ENCODE results near the gene ZNF470. TPM values are rescaled to one million over a fixed set of nuclear protein-coding genes. Genes with fewer than 3 reads are reported as not detected.
A peak's percentile ranks its signal among the peaks of the same experiment; 100 is the strongest.

ZNF470 gene
- total RNA-seq, 1 donor from 2014 or later, result 2.9 TPM

GRCh38 chr19:56597696-56598095, 30.4 kb downstream of the ZNF470 start:
- intact Hi-C loops (cut with DNase I), result loop anchor here (5.0 kb wide), 1 partner anchor 75 kb away; the partner anchor contains the start of gene ZNF835
- no peak for DNase-seq (ENCODE audit: missing footprints)
- ATAC-seq, result no peak

GRCh38 chr19:56601375-56601774, 34.1 kb downstream of the ZNF470 start:
- intact Hi-C loops (cut with DNase I), result no loop called here
- ATAC-seq, result no peak
- no peak for DNase-seq (ENCODE audit: missing footprints)

DNA sequence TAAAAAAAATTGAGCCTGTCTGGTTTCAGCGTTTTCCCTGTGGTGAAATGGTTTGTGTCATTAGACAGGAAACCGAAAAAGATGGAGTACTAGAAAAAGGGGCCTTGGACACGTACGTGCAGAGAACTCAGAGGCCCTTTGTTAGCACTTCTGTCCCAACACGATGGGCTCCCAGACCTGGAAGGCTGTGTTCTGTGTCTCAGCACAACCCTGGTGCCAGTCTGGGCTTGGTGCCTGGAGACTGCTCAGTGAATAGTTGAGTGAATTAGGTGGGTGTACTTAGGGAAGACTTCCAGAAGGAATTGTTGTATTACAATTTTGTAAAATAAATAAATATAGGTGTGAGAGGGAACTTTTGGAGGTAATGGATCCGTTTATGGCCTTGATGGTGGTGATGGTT, 36.6 kb downstream of the ZNF470 start:
- ATAC-seq (no peak), DNase-seq (ENCODE audit: missing footprints) (no peak)
- intact Hi-C loops (cut with DNase I), result no loop called here

- ATAC-seq (no peak), DNase-seq (ENCODE audit: missing footprints) (no peak)
- intact Hi-C loops (cut with DNase I), result no loop called here
Observed at GRCh38 chr19:56608274-56608964, 41.2 kb downstream of the ZNF470 start.

DNA sequence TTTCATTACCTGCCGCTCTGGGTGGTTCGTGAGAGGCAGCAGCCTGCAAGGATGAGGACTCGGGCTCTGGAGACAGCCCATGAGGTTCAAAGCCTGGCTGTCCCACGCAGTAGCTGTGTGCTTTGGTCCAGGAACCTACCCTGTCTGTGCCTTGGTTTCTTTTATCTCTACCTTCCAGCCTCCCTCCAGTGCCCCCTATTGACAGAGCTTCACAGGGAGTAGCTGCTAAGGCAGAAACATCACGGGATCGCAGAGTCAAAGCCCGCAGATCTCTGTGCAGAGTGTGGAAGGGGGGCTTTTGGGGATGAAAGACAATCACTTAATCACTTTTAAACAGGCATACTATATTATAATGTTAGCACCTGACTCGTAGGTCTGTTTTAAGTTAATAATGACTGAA, 44.0 kb downstream of the ZNF470 start:
- ATAC-seq (no peak), DNase-seq (ENCODE audit: missing footprints) (no peak)
- intact Hi-C loops (cut with DNase I), result no loop called here

DNA sequence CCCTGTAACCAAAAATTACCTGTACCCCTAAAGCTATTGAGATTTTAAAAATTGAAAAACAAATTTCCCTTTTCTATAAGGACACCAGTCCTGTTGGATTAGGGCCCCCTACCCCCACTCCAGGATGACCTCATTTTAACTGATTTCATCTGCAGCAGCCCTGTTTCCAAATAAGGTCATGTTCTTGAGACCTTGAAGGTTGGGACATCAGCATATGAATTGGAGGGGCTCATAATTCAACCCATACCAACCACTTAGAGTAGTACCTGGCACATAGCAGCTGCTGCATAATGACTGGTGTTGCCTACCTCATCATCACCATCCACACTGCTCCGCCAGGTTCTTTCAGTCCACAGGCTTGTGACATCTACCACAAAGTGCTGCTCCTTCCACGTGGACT, 45.5 kb downstream of the ZNF470 start:
- ATAC-seq (no peak), DNase-seq (ENCODE audit: missing footprints) (no peak)
- intact Hi-C loops (cut with DNase I), result no loop called here

DNA sequence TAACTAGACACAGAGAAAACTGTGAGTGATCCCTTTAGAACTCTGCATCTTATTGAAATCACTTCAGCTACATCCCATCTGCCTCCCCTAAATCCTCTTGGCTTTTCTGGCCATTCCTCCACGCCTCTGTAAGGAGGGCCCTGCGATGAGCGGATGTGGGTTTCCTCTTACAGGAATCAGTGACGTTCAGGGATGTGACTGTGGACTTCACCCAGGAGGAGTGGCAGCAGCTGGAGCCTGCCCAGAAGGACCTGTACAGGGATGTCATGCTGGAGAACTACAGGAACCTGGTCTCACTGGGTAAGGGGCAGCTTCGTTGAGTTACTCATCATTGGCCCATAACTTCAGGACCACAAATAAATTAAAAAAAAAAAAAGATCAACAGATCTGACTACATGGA, 46.4 kb downstream of the ZNF470 start:
- intact Hi-C loops (cut with DNase I), result no loop called here
- DNase-seq (ENCODE audit: missing footprints) (no peak), ATAC-seq (no peak)

GRCh38 chr19:56617531-56617930, 50.3 kb downstream of the ZNF470 start:
- DNase-seq (ENCODE audit: missing footprints), result no peak
- intact Hi-C loops (cut with DNase I), result no loop called here

DNA sequence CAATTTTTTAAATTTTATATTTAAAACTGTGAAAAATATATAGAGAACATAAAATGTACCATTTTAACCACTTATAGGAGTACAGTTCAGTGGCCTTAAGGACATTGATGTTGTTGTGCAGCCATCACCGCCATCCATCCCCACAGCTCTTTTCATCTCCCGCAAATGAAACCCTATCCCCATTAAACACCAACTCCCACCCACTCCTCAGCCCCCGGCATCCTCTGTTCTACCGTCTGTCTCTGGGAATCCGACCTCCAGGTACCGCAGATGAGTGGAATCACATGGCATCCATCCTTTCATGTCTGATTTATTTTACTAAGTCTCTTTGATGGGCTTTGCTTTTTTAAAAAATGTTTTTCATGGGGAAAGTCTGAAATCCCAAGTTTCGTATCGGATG, 51.9 kb downstream of the ZNF470 start:
- ATAC-seq (no peak), DNase-seq (ENCODE audit: missing footprints) (no peak)
- intact Hi-C loops (cut with DNase I), result no loop called here

More at GRCh38 chr19:56617531-56617930, 50.3 kb downstream of the ZNF470 start:
- no peak for ATAC-seq

DNA sequence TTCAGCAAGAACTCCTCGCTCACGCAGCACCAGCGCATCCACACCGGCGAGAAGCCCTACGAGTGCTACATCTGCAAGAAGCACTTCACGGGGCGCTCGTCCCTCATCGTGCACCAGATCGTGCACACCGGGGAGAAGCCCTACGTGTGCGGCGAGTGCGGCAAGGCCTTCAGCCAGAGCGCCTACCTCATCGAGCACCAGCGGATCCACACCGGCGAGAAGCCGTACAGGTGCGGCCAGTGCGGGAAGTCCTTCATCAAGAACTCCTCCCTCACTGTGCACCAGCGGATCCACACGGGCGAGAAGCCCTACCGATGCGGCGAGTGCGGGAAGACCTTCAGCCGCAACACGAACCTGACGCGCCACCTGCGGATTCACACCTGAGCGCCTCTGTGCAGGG, 55.1 kb downstream of the ZNF470 start:
- DNase-seq (ENCODE audit: missing footprints), result no peak
- intact Hi-C loops (cut with DNase I), result no loop called here

GRCh38 chr19:56623006-56623405, 55.7 kb downstream of the ZNF470 start:
- ATAC-seq (no peak), DNase-seq (ENCODE audit: missing footprints) (no peak)
- intact Hi-C loops (cut with DNase I), result no loop called here

More for the DNA sequence above, 55.1 kb downstream of the ZNF470 start:
- no peak for ATAC-seq

- ATAC-seq (no peak), DNase-seq (ENCODE audit: missing footprints) (no peak)
- intact Hi-C loops (cut with DNase I), result no loop called here
Observed at GRCh38 chr19:56625708-56626107, 58.4 kb downstream of the ZNF470 start.

GRCh38 chr19:56633021-56633420, 65.8 kb downstream of the ZNF470 start:
- intact Hi-C loops (cut with DNase I), result no loop called here
- DNase-seq (ENCODE audit: missing footprints) (no peak), ATAC-seq (no peak)

GRCh38 chr19:56637976-56638555, 70.8 kb downstream of the ZNF470 start:
- intact Hi-C loops (cut with DNase I), result no loop called here
- DNase-seq (ENCODE audit: missing footprints), result peak; percentile 78
- peak; percentile 78 for ATAC-seq

Other genes with a start within 250 kb of the ZNF470 start
- gene ZNF582, start 173.9 kb upstream of the ZNF470 start, total RNA-seq, result 3.6 TPM
- 5.4 TPM for gene ZNF583, start 163.1 kb upstream of the ZNF470 start, total RNA-seq
- 7.0 TPM for gene ZNF667, start 90.1 kb upstream of the ZNF470 start, total RNA-seq
- gene ZNF471, start 59.6 kb upstream of the ZNF470 start, total RNA-seq, result 5.2 TPM
- gene ZFP28, start 28.5 kb upstream of the ZNF470 start, total RNA-seq, result 5.5 TPM
- 6.4 TPM for gene ZNF71, start 27.8 kb downstream of the ZNF470 start, total RNA-seq
- not detected for gene SMIM17, start 75.7 kb downstream of the ZNF470 start, total RNA-seq
- 7.3 TPM for gene ZNF835, start 104.3 kb downstream of the ZNF470 start, total RNA-seq

Measured in Right ventricle myocardium inferior (tissue), 1 donor.